ENCODE results near the gene GSK3B.

Gene GSK3B

GRCh38 chr3:120093911-120094775 lies at the start of gene GSK3B:
Gene GSK3B, minus strand, starts transcription at chr3:120094447. Its CDS starts 1,013 bp downstream, at chr3:120093434.
- H3K4me1 Mint-ChIP-seq (ENCODE audit: low read depth), result peaks cover 16% of the 10 kb centered on the region
- no peak within 1 kb of the TSS for H3K4me3 Mint-ChIP-seq

GRCh38 chr3:120143676-120144075 lies 49.4 kb upstream of the GSK3B start:
- Mint-ChIP-seq H3K36me3 (ENCODE audit: low read depth) (no peaks in the 10 kb centered on the region), H3K27ac (no peak overlapping the region), H3K27me3 (ENCODE audit: low read depth) (no peaks in the 10 kb centered on the region), H3K9me3 (no peaks in the 10 kb centered on the region), H3K4me3 (no peak overlapping the region), H3K4me1 (ENCODE audit: low read depth) (peaks cover 8% of the 10 kb centered on the region)

More at GRCh38 chr3:120093911-120094775, at the start of gene GSK3B:
- Mint-ChIP-seq H3K9me3 (no peaks in the 10 kb centered on the region), H3K36me3 (ENCODE audit: low read depth) (peaks cover 11% of the 10 kb centered on the region), H3K27me3 (ENCODE audit: low read depth) (no peaks in the 10 kb centered on the region), H3K27ac (no peak within 1 kb of the TSS)

GRCh38 chr3:120142236-120142635 lies 48.0 kb upstream of the GSK3B start:
- Mint-ChIP-seq H3K36me3 (ENCODE audit: low read depth) (no peaks in the 10 kb centered on the region), H3K4me1 (ENCODE audit: low read depth) (peaks cover 6% of the 10 kb centered on the region), H3K27me3 (ENCODE audit: low read depth) (no peaks in the 10 kb centered on the region), H3K9me3 (no peaks in the 10 kb centered on the region), H3K27ac (no peak overlapping the region), H3K4me3 (no peak overlapping the region)

GRCh38 chr3:120140098-120140742 lies 46.0 kb upstream of the GSK3B start:
- Mint-ChIP-seq H3K27ac (no peak overlapping the region), H3K9me3 (no peaks in the 10 kb centered on the region), H3K27me3 (ENCODE audit: low read depth) (no peaks in the 10 kb centered on the region), H3K36me3 (ENCODE audit: low read depth) (no peaks in the 10 kb centered on the region), H3K4me3 (no peak overlapping the region), H3K4me1 (ENCODE audit: low read depth) (peaks cover under 1% of the 10 kb centered on the region)

GRCh38 chr3:120139140-120139539 lies 44.9 kb upstream of the GSK3B start:
- no peaks in the 10 kb centered on the region for H3K4me1 Mint-ChIP-seq (ENCODE audit: low read depth)
- no peaks in the 10 kb centered on the region for H3K9me3 Mint-ChIP-seq
- no peaks in the 10 kb centered on the region for H3K27me3 Mint-ChIP-seq (ENCODE audit: low read depth)
- no peak overlapping the region for H3K27ac Mint-ChIP-seq
- no peak overlapping the region for H3K4me3 Mint-ChIP-seq
- no peaks in the 10 kb centered on the region for H3K36me3 Mint-ChIP-seq (ENCODE audit: low read depth)

GRCh38 chr3:120137548-120137947 lies 43.3 kb upstream of the GSK3B start:
- Mint-ChIP-seq H3K9me3 (no peaks in the 10 kb centered on the region), H3K4me1 (ENCODE audit: low read depth) (no peaks in the 10 kb centered on the region), H3K36me3 (ENCODE audit: low read depth) (no peaks in the 10 kb centered on the region), H3K27ac (no peak overlapping the region), H3K27me3 (ENCODE audit: low read depth) (no peaks in the 10 kb centered on the region), H3K4me3 (no peak overlapping the region)

- no peak overlapping the region for H3K4me3 Mint-ChIP-seq
- no peaks in the 10 kb centered on the region for H3K9me3 Mint-ChIP-seq
- H3K4me1 Mint-ChIP-seq (ENCODE audit: low read depth), result no peaks in the 10 kb centered on the region
- H3K36me3 Mint-ChIP-seq (ENCODE audit: low read depth), result no peaks in the 10 kb centered on the region
- H3K27me3 Mint-ChIP-seq (ENCODE audit: low read depth), result peaks cover 7% of the 10 kb centered on the region
- H3K27ac Mint-ChIP-seq, result no peak overlapping the region
Measured at GRCh38 chr3:120130656-120131055, 36.4 kb upstream of the GSK3B start.

- Mint-ChIP-seq H3K27me3 (ENCODE audit: low read depth) (peaks cover 7% of the 10 kb centered on the region), H3K9me3 (no peaks in the 10 kb centered on the region), H3K36me3 (ENCODE audit: low read depth) (no peaks in the 10 kb centered on the region), H3K27ac (no peak overlapping the region), H3K4me3 (no peak overlapping the region), H3K4me1 (ENCODE audit: low read depth) (no peaks in the 10 kb centered on the region)
Measured at GRCh38 chr3:120129718-120130513, 35.7 kb upstream of the GSK3B start.

- peaks cover 7% of the 10 kb centered on the region for H3K27me3 Mint-ChIP-seq (ENCODE audit: low read depth)
- no peaks in the 10 kb centered on the region for H3K4me1 Mint-ChIP-seq (ENCODE audit: low read depth)
- no peak overlapping the region for H3K4me3 Mint-ChIP-seq
- H3K9me3 Mint-ChIP-seq, result no peaks in the 10 kb centered on the region
- no peaks in the 10 kb centered on the region for H3K36me3 Mint-ChIP-seq (ENCODE audit: low read depth)
- H3K27ac Mint-ChIP-seq, result no peak overlapping the region
Measured at GRCh38 chr3:120129051-120129450, 34.8 kb upstream of the GSK3B start.

- H3K4me1 Mint-ChIP-seq (ENCODE audit: low read depth), result no peaks in the 10 kb centered on the region
- no peak overlapping the region for H3K4me3 Mint-ChIP-seq
- peaks cover 5% of the 10 kb centered on the region for H3K9me3 Mint-ChIP-seq
- peaks cover 16% of the 10 kb centered on the region for H3K27me3 Mint-ChIP-seq (ENCODE audit: low read depth)
- no peaks in the 10 kb centered on the region for H3K36me3 Mint-ChIP-seq (ENCODE audit: low read depth)
- H3K27ac Mint-ChIP-seq, result no peak overlapping the region
Measured at GRCh38 chr3:120125992-120126391, 31.7 kb upstream of the GSK3B start.

GRCh38 chr3:120119846-120120510 lies 25.7 kb upstream of the GSK3B start:
- Mint-ChIP-seq H3K4me1 (ENCODE audit: low read depth) (no peaks in the 10 kb centered on the region), H3K4me3 (no peak overlapping the region), H3K9me3 (peaks cover 10% of the 10 kb centered on the region), H3K27me3 (ENCODE audit: low read depth) (peaks cover 14% of the 10 kb centered on the region), H3K27ac (no peak overlapping the region), H3K36me3 (ENCODE audit: low read depth) (peaks cover 4% of the 10 kb centered on the region)

- no peaks in the 10 kb centered on the region for H3K4me1 Mint-ChIP-seq (ENCODE audit: low read depth)
- peaks cover 4% of the 10 kb centered on the region for H3K36me3 Mint-ChIP-seq (ENCODE audit: low read depth)
- peaks cover 2% of the 10 kb centered on the region for H3K27me3 Mint-ChIP-seq (ENCODE audit: low read depth)
- no peak overlapping the region for H3K27ac Mint-ChIP-seq
- H3K4me3 Mint-ChIP-seq, result no peak overlapping the region
- peaks cover 5% of the 10 kb centered on the region for H3K9me3 Mint-ChIP-seq
Measured at GRCh38 chr3:120114981-120115380, 20.7 kb upstream of the GSK3B start.

- Mint-ChIP-seq H3K4me3 (no peak overlapping the region), H3K27ac (no peak overlapping the region), H3K9me3 (peaks cover 5% of the 10 kb centered on the region), H3K36me3 (ENCODE audit: low read depth) (peaks cover 4% of the 10 kb centered on the region), H3K27me3 (ENCODE audit: low read depth) (no peaks in the 10 kb centered on the region), H3K4me1 (ENCODE audit: low read depth) (no peaks in the 10 kb centered on the region)
Measured at GRCh38 chr3:120114376-120114775, 20.1 kb upstream of the GSK3B start.
